HepG2 (cell line): ENCODE data around the gene HTR7. TPM values are rescaled to one million over a fixed set of nuclear protein-coding genes. Genes with fewer than 3 reads are reported as not detected.

ENCODE experiments used
- ATAC-seq: fragments of 200-7000 bp; cut with Tn5 transposase; 3 replicates; pipeline ENCODE4 v1.9.1; 2020; ENCODE audit warnings: mild to moderate bottlenecking, moderate library complexity
- BruUV-seq: library from RNA; stranded (reverse); fragments of 400-500 nt; replicated peaks from 2 replicates; lab custom pipeline; 2021; lab: Mats Ljungman, UMichigan
- CTCF ChIA-PET: fragments of 300-600 bp; formaldehyde crosslinking; extraction: SDS; loops from one replicate; lab custom pipeline; 2021; ENCODE audit warnings: low total read pairs, inconsistent platforms, low intra/inter-chr PET ratio; lab: Yijun Ruan, JAX
- POLR2A ChIA-PET: fragments of 350-600 bp; sonication (Branson Sonifier 250); formaldehyde crosslinking; loops from one replicate; lab custom pipeline; 2020; ENCODE audit warnings: antibody characterized with exemption, inconsistent platforms; lab: Yijun Ruan, JAX
- DNase-seq: peaks from one replicate; pipeline ENCODE4 v3.0.0-alpha.2; 2015; ENCODE audit warnings: low spot score
- FAIRE-seq: peaks from 3 replicates; lab custom pipeline; 2011; peaks lifted over from hg19 to GRCh38; lab: Jason Lieb, UNC
- H2AFZ ChIP-seq: one replicate; pipeline ENCODE4 v1.6.1; 2011; ENCODE audit warnings: low read length, inconsistent platforms
- H3K27ac ChIP-seq: fragments of 300-600 bp; 3 replicates; pipeline ENCODE4 v1.8.0; 2011; ENCODE audit warnings: mixed run types, mild to moderate bottlenecking, mixed read lengths, low read length, inconsistent platforms; ENCODE audit not compliant: insufficient read depth; ENCODE audit errors: extremely low read length
- H3K27me3 ChIP-seq, 2 experiments: fragments of 200-600 bp in 1 of 2; 2 replicates in 1 of 2; 3 replicates in 1 of 2; pipeline versions ENCODE4 v1.6.0 to v1.8.0; 2011; ENCODE audit warnings: low read length in 2 of 2, mild to moderate bottlenecking in 2 of 2, moderate library complexity in 2 of 2, inconsistent platforms in 1 of 2; ENCODE audit not compliant: insufficient read depth in 2 of 2, control insufficient read depth in 1 of 2
- H3K36me3 ChIP-seq, 2 experiments: fragments of 200-600 bp in 1 of 2; replicated peaks in 1 of 2; 2 replicates in 1 of 2; 3 replicates in 1 of 2; pipeline versions ENCODE4 v1.5.1 to v1.8.0; 2011; ENCODE audit warnings: low read length in 2 of 2, inconsistent platforms in 1 of 2; ENCODE audit not compliant: insufficient read depth in 2 of 2, control insufficient read depth in 1 of 2
- H3K4me1 ChIP-seq: 2 replicates; pipeline ENCODE4 v1.5.1; 2012; ENCODE audit warnings: low read length, inconsistent platforms; ENCODE audit not compliant: insufficient read depth
- H3K4me2 ChIP-seq: 2 replicates; pipeline ENCODE4 v1.6.0; 2011; ENCODE audit warnings: low read depth, low read length, inconsistent platforms
- H3K4me3 ChIP-seq, 3 experiments: fragments of 200-600 bp in 1 of 3; sonication (generic), shearing (Covaris generic) in 1 of 3; replicated peaks in 1 of 3; 2 replicates each; pipeline ENCODE4 v1.5.1; 2011 to 2016; ENCODE audit warnings: low read length in 3 of 3, inconsistent platforms in 2 of 3, low read depth in 2 of 3, mild to moderate bottlenecking in 2 of 3, control low read depth in 1 of 3, mixed read lengths in 1 of 3; ENCODE audit not compliant: insufficient read depth in 1 of 3
- H3K79me2 ChIP-seq: one replicate; pipeline ENCODE4 v1.6.1; 2011; ENCODE audit warnings: low read length, inconsistent platforms; ENCODE audit not compliant: insufficient read depth
- H3K9ac ChIP-seq: 2 replicates; pipeline ENCODE4 v1.6.0; 2011; ENCODE audit warnings: mild to moderate bottlenecking, low read depth, low read length, inconsistent platforms; ENCODE audit not compliant: insufficient read depth
- H3K9me3 ChIP-seq: 2 replicates; pipeline ENCODE4 v1.5.1; 2012; ENCODE audit warnings: mild to moderate bottlenecking, low read length
- H4K20me1 ChIP-seq: 2 replicates; pipeline ENCODE4 v1.6.0; 2011; ENCODE audit warnings: inconsistent platforms, mild to moderate bottlenecking, low read length, moderate library complexity; ENCODE audit not compliant: insufficient read depth
- HNRNPK ChIP-seq: fragments of 200-400 bp; formaldehyde crosslinking; IDR thresholded peaks from 2 replicates; pipeline ENCODE4 v1.6.1; 2018; ENCODE audit warnings: low read length, low read depth, moderate library complexity, mild to moderate bottlenecking; ENCODE audit not compliant: poor library complexity, severe bottlenecking
- IKZF4 ChIP-seq: sonication (generic); formaldehyde crosslinking; IDR thresholded peaks from 2 replicates; pipeline ENCODE4 v1.5.1; 2020; ENCODE audit warnings: borderline replicate concordance, mild to moderate bottlenecking, low read depth, missing genetic modification reagents; ENCODE audit errors: not compliant biosample characterization
- RAD21 ChIP-seq: fragments of 450-650 bp; formaldehyde crosslinking; IDR thresholded peaks from 2 replicates; pipeline ENCODE4 v1.5.0; 2020; ENCODE audit warnings: mild to moderate bottlenecking
- SMC3 ChIP-seq: IDR thresholded peaks from 2 replicates; pipeline ENCODE4 v1.6.1; 2011; ENCODE audit warnings: low read length, improper control_type of control experiment
- STAG1 ChIP-seq: sonication (generic); formaldehyde crosslinking; IDR thresholded peaks from 2 replicates; pipeline ENCODE4 v1.4.0; 2020; ENCODE audit warnings: missing genetic modification reagents
- THAP11 ChIP-seq: IDR thresholded peaks from 2 replicates; pipeline ENCODE4 v1.6.1; 2016; ENCODE audit warnings: missing biosample characterization, missing genetic modification reagents
- TRIM24 ChIP-seq: sonication (generic); formaldehyde crosslinking; IDR thresholded peaks from 2 replicates; pipeline ENCODE4 v1.8.0; 2022; ENCODE audit warnings: mild to moderate bottlenecking, missing genetic modification reagents
- ZNF772 ChIP-seq: sonication (generic); formaldehyde crosslinking; IDR thresholded peaks from 2 replicates; pipeline ENCODE4 v1.5.0; 2020; ENCODE audit warnings: mild to moderate bottlenecking, missing genetic modification reagents
- WGBS: methylation state at CpG from one replicate; pipeline ENCODE4 v1.1.6; 2017; ENCODE audit warnings: low lambda C conversion rate; 5-methylcytosine and 5-hydroxymethylcytosine counted together
- in situ Hi-C: cut with HindIII; loops from 2 replicates; pipeline ENCODE4 v1.10.0; 2017; ENCODE audit warnings: low pct_unique_long_range_greater_than_20kb; ENCODE audit not compliant: extremely low pct_ligation_motif_present
- intact Hi-C: fragments of 100-400 bp; cut with micrococcal nuclease; formaldehyde crosslinking; loops from one replicate; pipeline ENCODE4 v1.10.0; 2022; ENCODE audit not compliant: unreplicated experiment
- polyA plus RNA-seq, 8 experiments: library from polyadenylated mRNA; depleted of rRNA in 3 of 8; stranded (reverse) in 7 of 8; unstranded in 1 of 8; fragments of >200 nt; fragmentation: Illumina TruSeq in 4 of 8; extraction: Trizol in 4 of 8; gene quantifications; 2 replicates each; pipeline versions ENCODE4 v1.2.1 to v1.2.3, GENCODE V29; 2011 to 2016; ENCODE audit warnings: low read depth in 4 of 8, missing spikeins in 1 of 8, mixed read lengths in 1 of 8; ENCODE audit not compliant: insufficient read depth in 1 of 8
- total RNA-seq, 5 experiments: library from RNA; depleted of rRNA; stranded (reverse); fragments of >200 nt; fragmentation: Illumina TruSeq; extraction: Trizol; gene quantifications; 2 replicates each; pipeline ENCODE4 v1.2.3, GENCODE V29; 2016; ENCODE audit warnings: low read depth in 1 of 5
- TF ChIP-seq, protein P1 (sequence below): sonication (generic); formaldehyde crosslinking; IDR thresholded peaks from 2 replicates; pipeline ENCODE4 v1.4.0; 2020; ENCODE audit warnings: missing genetic modification reagents
- TF ChIP-seq, protein P2 (sequence below): sonication (generic); formaldehyde crosslinking; IDR thresholded peaks from 2 replicates; pipeline ENCODE4 v1.5.0; 2020; ENCODE audit warnings: mild to moderate bottlenecking, missing genetic modification reagents, moderate library complexity
- TF ChIP-seq, protein P3 (sequence below): sonication (generic); formaldehyde crosslinking; IDR thresholded peaks from 2 replicates; pipeline ENCODE4 v1.4.0; 2020; ENCODE audit warnings: missing genetic modification reagents
- TF ChIP-seq, protein P4 (sequence below): sonication (generic); formaldehyde crosslinking; IDR thresholded peaks from 2 replicates; pipeline ENCODE4 v1.4.0; 2020; ENCODE audit warnings: mild to moderate bottlenecking, missing genetic modification reagents

Gene HTR7
- total and polyA plus RNA-seq, 2 of the 13 experiments (the other 11 are each of a cell fraction or from before 2014, with no cell fraction given) = 0.04 TPM; not detected in 1

DNA sequence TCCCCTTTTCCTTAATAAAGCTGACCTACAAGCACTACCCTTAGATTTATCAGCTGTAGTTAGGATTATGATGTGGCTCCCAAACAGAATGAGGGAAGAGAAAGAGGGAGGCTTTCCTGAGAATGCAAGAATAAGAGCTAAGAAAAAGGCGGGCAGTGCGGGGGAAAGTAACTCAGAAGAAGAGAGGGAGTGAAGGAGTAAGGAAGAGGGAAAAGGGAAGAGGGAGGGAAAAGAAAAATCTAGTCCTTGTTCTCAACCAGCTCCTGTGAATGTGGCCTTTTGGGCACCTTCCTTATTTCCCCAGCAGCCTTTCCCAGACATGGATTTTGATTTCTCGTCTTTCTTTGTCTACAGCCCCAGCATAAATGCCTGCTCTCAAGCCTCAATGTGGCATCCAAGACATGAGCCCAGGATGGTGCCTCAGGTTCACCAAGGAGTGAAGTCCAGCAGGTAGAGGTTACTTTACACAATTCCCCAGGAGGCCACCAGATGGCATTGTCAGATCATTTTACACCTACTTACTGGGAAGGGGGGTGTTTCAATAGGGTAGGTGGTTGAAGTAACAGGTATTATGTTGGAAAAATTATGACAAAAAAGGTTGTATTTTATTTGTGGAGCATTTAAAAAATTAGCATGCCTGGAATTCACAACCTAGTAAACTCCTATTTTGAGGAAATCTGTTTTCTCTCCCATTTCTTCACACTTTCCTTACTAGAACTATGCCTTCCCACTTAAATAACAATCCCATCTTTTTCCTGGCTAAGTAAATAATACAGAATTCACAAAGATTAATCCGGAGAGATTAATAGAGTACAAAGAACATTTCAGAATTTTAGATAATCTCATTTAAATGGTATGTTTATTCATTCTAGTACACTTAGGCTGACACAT is 106.5 kb downstream of the HTR7 start:
- WGBS = 0% methylated on average over 4 of the region's 4 CpGs
- intact Hi-C loops = loop anchor here (1.0 to 2.0 kb wide), 3 partner anchors 37 to 119 kb away; partner anchors contain the start of gene RPP30
- FAIRE-seq = peak; percentile 80

More for the DNA sequence above, 106.5 kb downstream of the HTR7 start:
- in situ Hi-C loops = loop anchor here (5.0 kb wide), 1 partner anchor 116 kb away; no protein-coding TSS in a partner anchor
- ChIA-PET CTCF (interaction anchor here (1.3 to 2.2 kb wide), 5 partner anchors 36 to 958 kb away, joined by 3 to 24 read pairs (median 5); partner anchors contain the start of gene RPP30), POLR2A (no interaction called here)
- H2AFZ ChIP-seq = no peak overlapping the region
- H3K79me2 ChIP-seq = no peaks in the 10 kb centered on the region
- no peak overlapping the region for H3K4me2 ChIP-seq
- DNase-seq (peak; percentile 49), ATAC-seq (peak; percentile 96)
- no peak overlapping the region for H3K27ac ChIP-seq
- H4K20me1 ChIP-seq = no peaks in the 10 kb centered on the region
- no peaks in the 10 kb centered on the region for H3K36me3 ChIP-seq
- no peak overlapping the region for H3K9ac ChIP-seq
- no peak overlapping the region for H3K4me3 ChIP-seq
- TF ChIP-seq SMC3 (peak; percentile 85), HNRNPK (peak; percentile 35), TRIM24 (no peak), IKZF4 (no peak), STAG1 (CRISPR knock-in tag) (peak; percentile 78), ZNF772 (CRISPR knock-in tag) (no peak), RAD21 (CRISPR knock-in tag) (peak; percentile 59), THAP11 (CRISPR knock-in tag) (0 out of 2 replicates have a peak, but pooled peaks have one; percentile 25)
- TF ChIP-seq, protein P1, sequence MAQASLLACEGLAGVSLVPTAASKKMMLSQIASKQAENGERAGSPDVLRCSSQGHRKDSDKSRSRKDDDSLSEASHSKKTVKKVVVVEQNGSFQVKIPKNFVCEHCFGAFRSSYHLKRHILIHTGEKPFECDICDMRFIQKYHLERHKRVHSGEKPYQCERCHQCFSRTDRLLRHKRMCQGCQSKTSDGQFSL (CRISPR knock-in tag) = peak; percentile 78; the same call in 1 of the 2 replicates
- TF ChIP-seq, protein P2, sequence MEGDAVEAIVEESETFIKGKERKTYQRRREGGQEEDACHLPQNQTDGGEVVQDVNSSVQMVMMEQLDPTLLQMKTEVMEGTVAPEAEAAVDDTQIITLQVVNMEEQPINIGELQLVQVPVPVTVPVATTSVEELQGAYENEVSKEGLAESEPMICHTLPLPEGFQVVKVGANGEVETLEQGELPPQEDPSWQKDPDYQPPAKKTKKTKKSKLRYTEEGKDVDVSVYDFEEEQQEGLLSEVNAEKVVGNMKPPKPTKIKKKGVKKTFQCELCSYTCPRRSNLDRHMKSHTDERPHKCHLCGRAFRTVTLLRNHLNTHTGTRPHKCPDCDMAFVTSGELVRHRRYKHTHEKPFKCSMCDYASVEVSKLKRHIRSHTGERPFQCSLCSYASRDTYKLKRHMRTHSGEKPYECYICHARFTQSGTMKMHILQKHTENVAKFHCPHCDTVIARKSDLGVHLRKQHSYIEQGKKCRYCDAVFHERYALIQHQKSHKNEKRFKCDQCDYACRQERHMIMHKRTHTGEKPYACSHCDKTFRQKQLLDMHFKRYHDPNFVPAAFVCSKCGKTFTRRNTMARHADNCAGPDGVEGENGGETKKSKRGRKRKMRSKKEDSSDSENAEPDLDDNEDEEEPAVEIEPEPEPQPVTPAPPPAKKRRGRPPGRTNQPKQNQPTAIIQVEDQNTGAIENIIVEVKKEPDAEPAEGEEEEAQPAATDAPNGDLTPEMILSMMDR (CRISPR knock-in tag) = peak; percentile 83
- TF ChIP-seq, protein P3, sequence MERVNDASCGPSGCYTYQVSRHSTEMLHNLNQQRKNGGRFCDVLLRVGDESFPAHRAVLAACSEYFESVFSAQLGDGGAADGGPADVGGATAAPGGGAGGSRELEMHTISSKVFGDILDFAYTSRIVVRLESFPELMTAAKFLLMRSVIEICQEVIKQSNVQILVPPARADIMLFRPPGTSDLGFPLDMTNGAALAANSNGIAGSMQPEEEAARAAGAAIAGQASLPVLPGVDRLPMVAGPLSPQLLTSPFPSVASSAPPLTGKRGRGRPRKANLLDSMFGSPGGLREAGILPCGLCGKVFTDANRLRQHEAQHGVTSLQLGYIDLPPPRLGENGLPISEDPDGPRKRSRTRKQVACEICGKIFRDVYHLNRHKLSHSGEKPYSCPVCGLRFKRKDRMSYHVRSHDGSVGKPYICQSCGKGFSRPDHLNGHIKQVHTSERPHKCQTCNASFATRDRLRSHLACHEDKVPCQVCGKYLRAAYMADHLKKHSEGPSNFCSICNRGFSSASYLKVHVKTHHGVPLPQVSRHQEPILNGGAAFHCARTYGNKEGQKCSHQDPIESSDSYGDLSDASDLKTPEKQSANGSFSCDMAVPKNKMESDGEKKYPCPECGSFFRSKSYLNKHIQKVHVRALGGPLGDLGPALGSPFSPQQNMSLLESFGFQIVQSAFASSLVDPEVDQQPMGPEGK (CRISPR knock-in tag) = peak; percentile 73
- TF ChIP-seq, protein P4, sequence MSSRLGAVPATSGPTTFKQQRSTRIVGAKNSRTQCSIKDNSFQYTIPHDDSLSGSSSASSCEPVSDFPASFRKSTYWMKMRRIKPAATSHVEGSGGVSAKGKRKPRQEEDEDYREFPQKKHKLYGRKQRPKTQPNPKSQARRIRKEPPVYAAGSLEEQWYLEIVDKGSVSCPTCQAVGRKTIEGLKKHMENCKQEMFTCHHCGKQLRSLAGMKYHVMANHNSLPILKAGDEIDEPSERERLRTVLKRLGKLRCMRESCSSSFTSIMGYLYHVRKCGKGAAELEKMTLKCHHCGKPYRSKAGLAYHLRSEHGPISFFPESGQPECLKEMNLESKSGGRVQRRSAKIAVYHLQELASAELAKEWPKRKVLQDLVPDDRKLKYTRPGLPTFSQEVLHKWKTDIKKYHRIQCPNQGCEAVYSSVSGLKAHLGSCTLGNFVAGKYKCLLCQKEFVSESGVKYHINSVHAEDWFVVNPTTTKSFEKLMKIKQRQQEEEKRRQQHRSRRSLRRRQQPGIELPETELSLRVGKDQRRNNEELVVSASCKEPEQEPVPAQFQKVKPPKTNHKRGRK = no peak
- no peaks in the 10 kb centered on the region for H3K4me1 ChIP-seq
- H3K27me3 ChIP-seq = no peaks in the 10 kb centered on the region; a peak in 1 of 5 replicates
- no peaks in the 10 kb centered on the region for H3K9me3 ChIP-seq
- BruUV-seq = no TSS peak
